HG02610 (cell line): ENCODE results near the gene SLC2A6.

Experiments
- ATAC-seq: cut with Tn5 transposase; IDR thresholded peaks from one replicate; pipeline ENCODE4 v1.9.1; 2021; ENCODE audit warnings: mild to moderate bottlenecking, moderate library complexity; ENCODE audit not compliant: unreplicated experiment

SLC2A6 gene

GRCh38 chr9:133483611-133484010 lies 4.7 kb upstream of the SLC2A6 start:
- ATAC-seq = no peak

GRCh38 chr9:133477992-133478850 lies 678 bp downstream of the SLC2A6 start:
- peak; percentile 33 for ATAC-seq

- no peak for ATAC-seq
Measured at GRCh38 chr9:133477461-133477860, 1.4 kb downstream of the SLC2A6 start.

GRCh38 chr9:133476941-133477340 lies 2.0 kb downstream of the SLC2A6 start:
- no peak for ATAC-seq

GRCh38 chr9:133476036-133476931 lies 2.6 kb downstream of the SLC2A6 start:
- ATAC-seq = no peak

GRCh38 chr9:133475292-133476012 lies 3.4 kb downstream of the SLC2A6 start:
- ATAC-seq = no peak

- no peak for ATAC-seq
Measured at GRCh38 chr9:133474853-133475252, 4.0 kb downstream of the SLC2A6 start.

- no peak for ATAC-seq
Measured at GRCh38 chr9:133474215-133474614, 4.7 kb downstream of the SLC2A6 start.

GRCh38 chr9:133473743-133474142 lies 5.2 kb downstream of the SLC2A6 start:
- ATAC-seq = no peak

- no peak for ATAC-seq
Measured at GRCh38 chr9:133472753-133473378, 6.0 kb downstream of the SLC2A6 start.

- ATAC-seq = no peak
Measured at GRCh38 chr9:133472277-133472645, 6.6 kb downstream of the SLC2A6 start.

- ATAC-seq = no peak
Measured at GRCh38 chr9:133471551-133472276, 7.2 kb downstream of the SLC2A6 start.

GRCh38 chr9:133470988-133471387 lies 7.9 kb downstream of the SLC2A6 start:
- ATAC-seq = no peak

- ATAC-seq = no peak
Measured at GRCh38 chr9:133470427-133470924, 8.4 kb downstream of the SLC2A6 start.

- no peak for ATAC-seq
Measured at GRCh38 chr9:133468777-133469421, 10.0 kb downstream of the SLC2A6 start.

- no peak for ATAC-seq
Measured at GRCh38 chr9:133468374-133468773, 10.5 kb downstream of the SLC2A6 start.

GRCh38 chr9:133467101-133467500 lies 11.8 kb downstream of the SLC2A6 start:
- no peak for ATAC-seq

- no peak for ATAC-seq
Measured at GRCh38 chr9:133465984-133466383, 12.9 kb downstream of the SLC2A6 start.

- ATAC-seq = no peak
Measured at GRCh38 chr9:133464638-133465037, 14.3 kb downstream of the SLC2A6 start.
